Measurements from ENCODE around the gene RNF169. TPM values are rescaled to one million over a fixed set of nuclear protein-coding genes. Genes with fewer than 3 reads are reported as not detected.
"Not testable (repeated sequence)": the region's sequence is repeated elsewhere in the genome, so short reads cannot be mapped to it uniquely, and the experiment has no call there.

Gene RNF169
- total and polyA plus RNA-seq, 5 donors: 2.5 to 11.6 (median 10.2) TPM

GRCh38 chr11:74824285-74824982 is 75.8 kb downstream of the RNF169 start:
- H3K27ac ChIP-seq (ENCODE audit: low read length): no peak overlapping the region
- intact Hi-C loops (cut with DNase I): no loop called here
- H3K27me3 ChIP-seq (ENCODE audit: control insufficient read depth, insufficient read depth): no peaks in the 10 kb centered on the region
- no peaks in the 10 kb centered on the region for H3K9me3 ChIP-seq (ENCODE audit: control insufficient read depth, low read length)
- DNase-seq: no peak
- H3K4me1 ChIP-seq (ENCODE audit: control insufficient read depth, insufficient read depth, low read length): peaks cover 2% of the 10 kb centered on the region
- ATAC-seq: no peak
- no peak overlapping the region for H3K4me3 ChIP-seq (ENCODE audit: low read length)
- WGBS: 95% methylated on average over 1 of the region's 1 CpG

- DNase-seq; H3K4me3 ChIP-seq (ENCODE audit: low read length); H3K4me1 ChIP-seq (ENCODE audit: control insufficient read depth, insufficient read depth, low read length); H3K9me3 ChIP-seq (ENCODE audit: control insufficient read depth, low read length); intact Hi-C loops (cut with DNase I); ATAC-seq; H3K27me3 ChIP-seq (ENCODE audit: control insufficient read depth, insufficient read depth); H3K27ac ChIP-seq (ENCODE audit: low read length): not testable (repeated sequence)
- 49% methylated on average over 2 of the region's 2 CpGs for WGBS
Observed at GRCh38 chr11:74825596-74825995, 76.9 kb downstream of the RNF169 start.

- 74% methylated on average over 4 of the region's 4 CpGs for WGBS
Observed at GRCh38 chr11:74826901-74827300, 78.3 kb downstream of the RNF169 start.

GRCh38 chr11:74837191-74837590 is 88.5 kb downstream of the RNF169 start:
- DNase-seq (no peak), ATAC-seq (no peak)
- 94% methylated on average over 1 of the region's 1 CpG for WGBS
- Histone ChIP-seq H3K9me3 (ENCODE audit: control insufficient read depth, low read length) (no peaks in the 10 kb centered on the region), H3K27ac (ENCODE audit: low read length) (no peak overlapping the region), H3K27me3 (ENCODE audit: control insufficient read depth, insufficient read depth) (no peaks in the 10 kb centered on the region), H3K4me1 (ENCODE audit: control insufficient read depth, insufficient read depth, low read length) (no peaks in the 10 kb centered on the region), H3K4me3 (ENCODE audit: low read length) (no peak overlapping the region)
- intact Hi-C loops (cut with DNase I): no loop called here

More at GRCh38 chr11:74826901-74827300, 78.3 kb downstream of the RNF169 start:
- ATAC-seq (no peak), DNase-seq (no peak)
- intact Hi-C loops (cut with DNase I): no loop called here
- no peaks in the 10 kb centered on the region for H3K27me3 ChIP-seq (ENCODE audit: control insufficient read depth, insufficient read depth)
- peaks cover 1% of the 10 kb centered on the region for H3K4me1 ChIP-seq (ENCODE audit: control insufficient read depth, insufficient read depth, low read length)
- H3K27ac ChIP-seq (ENCODE audit: low read length): no peak overlapping the region
- no peaks in the 10 kb centered on the region for H3K9me3 ChIP-seq (ENCODE audit: control insufficient read depth, low read length)
- H3K4me3 ChIP-seq (ENCODE audit: low read length): no peak overlapping the region

- ATAC-seq (no peak), DNase-seq (no peak)
- Histone ChIP-seq H3K27ac (ENCODE audit: low read length) (no peak overlapping the region), H3K9me3 (ENCODE audit: control insufficient read depth, low read length) (no peaks in the 10 kb centered on the region), H3K4me3 (ENCODE audit: low read length) (no peak overlapping the region), H3K27me3 (ENCODE audit: control insufficient read depth, insufficient read depth) (no peaks in the 10 kb centered on the region), H3K4me1 (ENCODE audit: control insufficient read depth, insufficient read depth, low read length) (no peaks in the 10 kb centered on the region)
- intact Hi-C loops (cut with DNase I): no loop called here
- 95% methylated on average over 1 of the region's 1 CpG for WGBS
Observed at GRCh38 chr11:74838188-74838587, 89.5 kb downstream of the RNF169 start.

GRCh38 chr11:74839446-74839845 is 90.8 kb downstream of the RNF169 start:
- no peak for DNase-seq
- WGBS: 76% methylated on average over 1 of the region's 1 CpG
- Histone ChIP-seq H3K4me1 (ENCODE audit: control insufficient read depth, insufficient read depth, low read length) (no peaks in the 10 kb centered on the region), H3K27me3 (ENCODE audit: control insufficient read depth, insufficient read depth) (no peaks in the 10 kb centered on the region), H3K27ac (ENCODE audit: low read length) (no peak overlapping the region), H3K4me3 (ENCODE audit: low read length) (no peak overlapping the region), H3K9me3 (ENCODE audit: control insufficient read depth, low read length) (no peaks in the 10 kb centered on the region)
- ATAC-seq: no peak
- intact Hi-C loops (cut with DNase I): no loop called here

- H3K4me3 ChIP-seq (ENCODE audit: low read length): no peak overlapping the region
- no peaks in the 10 kb centered on the region for H3K4me1 ChIP-seq (ENCODE audit: control insufficient read depth, insufficient read depth, low read length)
- ATAC-seq: no peak
- intact Hi-C loops (cut with DNase I): no loop called here
- H3K27ac ChIP-seq (ENCODE audit: low read length): no peak overlapping the region
- DNase-seq: no peak
- H3K27me3 ChIP-seq (ENCODE audit: control insufficient read depth, insufficient read depth): no peaks in the 10 kb centered on the region
- H3K9me3 ChIP-seq (ENCODE audit: control insufficient read depth, low read length): no peaks in the 10 kb centered on the region
- 68% methylated on average over 2 of the region's 2 CpGs for WGBS
Observed at GRCh38 chr11:74839971-74840370, 91.3 kb downstream of the RNF169 start.

- Histone ChIP-seq H3K9me3 (ENCODE audit: control insufficient read depth, low read length) (no peaks in the 10 kb centered on the region), H3K4me1 (ENCODE audit: control insufficient read depth, insufficient read depth, low read length) (no peaks in the 10 kb centered on the region), H3K27me3 (ENCODE audit: control insufficient read depth, insufficient read depth) (no peaks in the 10 kb centered on the region), H3K4me3 (ENCODE audit: low read length) (no peak overlapping the region), H3K27ac (ENCODE audit: low read length) (no peak overlapping the region)
- 75% methylated on average over 2 of the region's 2 CpGs for WGBS
- no peak for DNase-seq
- intact Hi-C loops (cut with DNase I): no loop called here
- no peak for ATAC-seq
Observed at GRCh38 chr11:74840486-74840885, 91.8 kb downstream of the RNF169 start.

- peak in 1 of 3 donors; percentile 50 for DNase-seq
- peak; percentile 28 to 32 for ATAC-seq
- intact Hi-C loops (cut with DNase I): no loop called here
- H3K27me3 ChIP-seq (ENCODE audit: control insufficient read depth, insufficient read depth): no peaks in the 10 kb centered on the region
- H3K27ac ChIP-seq (ENCODE audit: low read length): no peak overlapping the region
- WGBS: 95% methylated on average over 13 of the region's 13 CpGs
- no peaks in the 10 kb centered on the region for H3K9me3 ChIP-seq (ENCODE audit: control insufficient read depth, low read length)
- no peaks in the 10 kb centered on the region for H3K4me1 ChIP-seq (ENCODE audit: control insufficient read depth, insufficient read depth, low read length)
- H3K4me3 ChIP-seq (ENCODE audit: low read length): no peak overlapping the region
Observed at GRCh38 chr11:74842967-74843366, 94.3 kb downstream of the RNF169 start.

GRCh38 chr11:74844072-74844471 is 95.4 kb downstream of the RNF169 start:
- WGBS: 92% methylated on average over 3 of the region's 3 CpGs
- no peak for ATAC-seq
- Histone ChIP-seq H3K9me3 (ENCODE audit: control insufficient read depth, low read length) (no peaks in the 10 kb centered on the region), H3K27ac (ENCODE audit: low read length) (no peak overlapping the region), H3K4me3 (ENCODE audit: low read length) (no peak overlapping the region), H3K27me3 (ENCODE audit: control insufficient read depth, insufficient read depth) (no peaks in the 10 kb centered on the region), H3K4me1 (ENCODE audit: control insufficient read depth, insufficient read depth, low read length) (no peaks in the 10 kb centered on the region)
- no peak for DNase-seq
- intact Hi-C loops (cut with DNase I): no loop called here

GRCh38 chr11:74844865-74845264 is 96.2 kb downstream of the RNF169 start:
- no peaks in the 10 kb centered on the region for H3K27me3 ChIP-seq (ENCODE audit: control insufficient read depth, insufficient read depth)
- intact Hi-C loops (cut with DNase I): no loop called here
- no peak overlapping the region for H3K4me3 ChIP-seq (ENCODE audit: low read length)
- ATAC-seq (peak in 1 of 2 donors; percentile 13), DNase-seq (no peak)
- no peaks in the 10 kb centered on the region for H3K9me3 ChIP-seq (ENCODE audit: control insufficient read depth, low read length)
- 91% methylated on average over 4 of the region's 4 CpGs for WGBS
- no peak overlapping the region for H3K27ac ChIP-seq (ENCODE audit: low read length)
- H3K4me1 ChIP-seq (ENCODE audit: control insufficient read depth, insufficient read depth, low read length): no peaks in the 10 kb centered on the region
